GM21717 (cell line): ENCODE measurements around the gene FAM234B.

ENCODE experiments used
- ATAC-seq: cut with Tn5 transposase; IDR thresholded peaks from one replicate; pipeline ENCODE4 v1.9.1; 2021; ENCODE audit warnings: mild to moderate bottlenecking, moderate library complexity; ENCODE audit not compliant: unreplicated experiment

FAM234B gene

DNA sequence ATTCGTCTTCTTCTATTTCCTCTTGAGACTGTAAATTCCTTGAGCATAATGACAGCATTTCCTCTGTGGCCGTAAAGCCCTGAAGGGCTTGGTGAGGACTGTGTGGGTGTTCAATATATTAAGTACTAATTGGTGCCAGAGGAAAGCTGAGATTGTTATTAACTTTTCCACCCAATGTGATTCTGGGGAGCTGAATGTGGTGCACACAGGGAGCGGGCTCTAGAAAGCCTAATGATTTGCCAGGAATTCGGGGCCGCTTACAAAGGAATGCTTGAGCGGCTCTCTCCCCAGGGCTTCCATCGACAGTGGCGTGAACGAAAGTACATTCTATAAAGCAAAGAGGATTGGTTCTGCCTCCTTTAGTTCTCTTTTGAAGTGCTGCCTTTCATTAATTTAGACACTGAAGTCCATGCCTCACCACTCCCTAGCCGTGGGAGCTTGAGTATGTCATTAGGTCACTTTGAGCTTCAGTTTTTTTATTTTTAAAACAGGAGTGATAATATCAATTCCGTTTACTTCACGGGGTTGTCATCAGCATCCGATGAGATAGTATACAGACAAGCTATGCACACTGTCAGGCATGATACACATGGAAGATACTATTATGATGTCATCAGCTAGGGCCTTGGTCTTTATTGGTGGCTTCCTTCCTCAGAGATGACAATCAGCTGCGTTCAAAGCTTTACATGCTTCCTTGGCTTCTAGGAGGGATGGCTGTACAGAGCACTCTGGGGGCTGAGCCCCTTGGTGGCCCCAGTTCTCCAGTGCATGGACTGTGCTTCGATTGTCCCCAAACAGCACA is 70.3 kb downstream of the FAM234B start:
- no peak for ATAC-seq

- ATAC-seq = no peak
These were observed 72.1 kb downstream of the FAM234B start for GRCh38 chr12:13116259-13116658.

GRCh38 chr12:13117029-13117428 is 72.8 kb downstream of the FAM234B start:
- ATAC-seq = no peak

DNA sequence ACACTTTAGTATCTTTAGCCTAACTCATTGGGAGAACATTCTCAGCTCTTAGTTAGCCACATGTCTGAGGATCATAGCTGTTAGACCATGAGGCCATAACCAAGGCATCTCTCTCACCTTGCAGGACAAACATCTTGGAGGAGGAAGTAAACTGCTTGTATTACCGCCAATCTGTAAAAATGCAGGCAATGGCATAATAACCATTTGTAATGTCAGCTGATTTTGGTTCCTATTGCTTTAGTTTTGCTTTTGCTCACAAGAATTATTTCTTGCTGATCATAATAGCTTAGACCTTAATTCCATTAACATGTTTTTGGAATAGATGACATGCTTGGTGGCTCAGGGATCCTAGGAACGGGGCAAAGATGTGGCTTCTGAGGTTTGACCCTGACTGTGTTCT is 75.6 kb downstream of the FAM234B start:
- no peak for ATAC-seq

- no peak for ATAC-seq
These were observed 76.2 kb downstream of the FAM234B start for GRCh38 chr12:13120413-13120812.

- no peak for ATAC-seq
These were observed 77.4 kb downstream of the FAM234B start for GRCh38 chr12:13121568-13121967.

DNA sequence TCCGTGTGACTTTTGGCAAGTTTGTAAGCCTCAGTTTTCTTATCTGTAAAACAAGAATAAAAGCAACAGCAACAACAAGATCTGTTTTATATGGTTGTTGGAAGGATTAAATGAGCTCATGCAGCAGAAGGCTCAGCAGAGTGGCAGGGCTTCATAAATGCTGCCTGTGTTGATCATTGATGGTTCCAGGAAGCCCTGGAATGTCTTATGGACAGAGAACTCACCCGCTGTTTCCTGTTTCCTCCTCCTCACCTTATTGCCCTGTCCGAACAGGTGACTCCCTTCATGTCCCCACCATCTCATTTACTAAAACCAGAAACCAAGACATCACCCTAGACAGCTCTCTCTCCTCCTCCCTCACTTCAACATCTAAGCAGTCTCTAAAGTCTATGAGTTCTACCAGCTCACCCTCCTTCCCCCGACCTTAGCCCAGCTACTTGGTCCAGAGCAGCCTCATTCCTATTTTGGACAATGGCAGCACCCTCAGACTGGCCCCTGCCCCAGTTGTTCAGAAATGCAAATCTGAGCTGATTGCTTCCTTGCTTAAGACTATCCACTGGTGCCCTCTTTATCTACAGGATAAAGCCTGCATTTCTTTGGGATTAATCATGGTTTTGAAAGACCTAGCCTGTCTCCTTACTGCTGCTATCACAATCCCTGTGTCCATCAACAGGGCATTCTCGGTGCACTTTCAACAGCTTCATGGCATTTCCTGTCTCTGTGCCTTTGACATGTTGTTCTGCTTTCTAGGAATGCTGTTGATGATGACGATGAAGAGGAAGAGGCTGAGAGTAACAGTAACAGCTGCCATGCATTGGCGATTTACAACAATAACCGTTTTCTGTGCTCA is 80.7 kb downstream of the FAM234B start:
- no peak for ATAC-seq

- ATAC-seq = no peak
These were observed 81.8 kb downstream of the FAM234B start for GRCh38 chr12:13125996-13126395.

DNA sequence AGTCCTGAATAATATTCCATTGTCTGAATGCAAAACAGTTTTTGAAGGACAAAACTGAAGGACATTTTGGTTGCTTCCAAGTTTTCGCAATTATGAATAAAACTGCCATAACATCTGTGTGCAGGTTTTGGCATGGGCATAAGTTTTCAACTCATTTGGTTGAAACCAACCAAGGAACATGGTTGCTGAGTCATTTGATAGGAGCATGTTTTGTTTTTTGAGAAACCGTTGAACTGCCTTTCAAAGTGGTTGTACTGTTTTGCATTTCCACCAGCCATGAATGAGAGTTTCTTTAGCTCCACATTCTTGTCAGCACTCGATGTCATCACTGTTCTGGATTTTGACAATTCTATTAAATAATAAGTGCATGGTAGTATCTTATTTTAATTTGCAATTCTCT is 82.3 kb downstream of the FAM234B start:
- no peak for ATAC-seq

- no peak for ATAC-seq
These were observed 83.3 kb downstream of the FAM234B start for GRCh38 chr12:13127444-13127843.

DNA sequence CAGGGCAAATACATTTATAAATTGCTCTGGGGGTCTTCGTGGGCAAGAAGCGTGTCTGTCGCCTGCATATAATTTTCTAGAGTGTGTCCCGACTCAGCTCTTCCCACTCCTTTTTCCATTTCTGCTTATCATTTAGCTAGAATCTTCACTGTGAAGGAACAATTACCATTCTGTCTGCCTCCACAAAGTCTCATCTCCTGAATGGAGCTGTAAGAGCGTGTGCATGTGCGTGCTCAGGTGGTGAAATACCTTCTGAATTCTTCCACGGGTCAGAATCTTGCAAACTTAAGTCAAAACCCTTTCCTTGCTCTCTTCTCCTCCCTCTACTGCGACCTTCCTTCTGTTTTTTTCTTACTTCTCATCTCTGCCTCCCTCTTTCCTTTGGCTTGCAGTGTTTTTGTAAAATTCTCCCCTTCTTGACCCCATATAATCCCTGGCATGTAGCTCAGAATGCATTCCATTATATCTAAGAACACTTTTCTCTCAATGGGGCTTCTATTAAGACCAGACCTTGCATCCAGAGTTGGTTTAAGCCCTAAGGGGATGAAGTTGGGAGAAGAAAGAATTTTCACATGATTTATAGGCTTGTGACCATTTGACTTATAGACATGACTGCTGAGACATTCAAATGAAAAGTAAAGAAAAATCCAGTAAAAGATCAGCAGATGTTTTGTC is 84.2 kb downstream of the FAM234B start:
- ATAC-seq = no peak

- ATAC-seq = no peak
These were observed 86.8 kb downstream of the FAM234B start for GRCh38 chr12:13130981-13131380.
